HG03378 (cell line): ENCODE measurements around the gene ERBB2.

Experiments
- ATAC-seq: cut with Tn5 transposase; IDR thresholded peaks from one replicate; pipeline ENCODE4 v1.9.1; 2021; ENCODE audit warnings: mild to moderate bottlenecking, moderate library complexity; ENCODE audit not compliant: unreplicated experiment

ERBB2 gene

DNA sequence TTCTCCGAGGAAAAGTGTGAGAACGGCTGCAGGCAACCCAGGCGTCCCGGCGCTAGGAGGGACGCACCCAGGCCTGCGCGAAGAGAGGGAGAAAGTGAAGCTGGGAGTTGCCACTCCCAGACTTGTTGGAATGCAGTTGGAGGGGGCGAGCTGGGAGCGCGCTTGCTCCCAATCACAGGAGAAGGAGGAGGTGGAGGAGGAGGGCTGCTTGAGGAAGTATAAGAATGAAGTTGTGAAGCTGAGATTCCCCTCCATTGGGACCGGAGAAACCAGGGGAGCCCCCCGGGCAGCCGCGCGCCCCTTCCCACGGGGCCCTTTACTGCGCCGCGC, at the start of gene ERBB2:
TSS of gene ERBB2 (plus strand) at position 247 of the 330 bp plus-strand sequence. CDS start 175 bp downstream, outside the sequence.
- ATAC-seq: no peak

DNA sequence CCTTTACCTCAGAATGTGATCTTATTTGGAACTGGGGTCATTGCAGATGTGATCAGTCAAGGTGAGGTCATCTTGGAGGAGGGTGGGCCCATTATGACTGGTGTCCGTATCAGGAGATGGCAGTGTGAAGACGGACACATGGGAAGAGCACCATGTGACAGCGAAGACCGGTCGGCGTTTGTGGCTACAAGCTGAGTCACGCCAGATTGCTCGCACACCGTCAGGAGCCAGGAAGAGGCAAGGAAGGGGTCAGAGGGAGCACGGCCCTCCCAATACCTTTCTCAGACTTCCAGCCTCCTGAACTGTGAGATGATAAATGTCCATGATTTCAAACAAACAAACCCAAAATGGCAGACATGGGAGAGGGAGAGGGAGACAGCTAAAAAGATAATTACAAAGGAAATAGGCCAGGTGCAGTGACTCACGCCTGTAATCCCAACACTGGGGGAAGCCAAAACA, 49.7 kb upstream of the ERBB2 start:
- ATAC-seq: no peak

DNA sequence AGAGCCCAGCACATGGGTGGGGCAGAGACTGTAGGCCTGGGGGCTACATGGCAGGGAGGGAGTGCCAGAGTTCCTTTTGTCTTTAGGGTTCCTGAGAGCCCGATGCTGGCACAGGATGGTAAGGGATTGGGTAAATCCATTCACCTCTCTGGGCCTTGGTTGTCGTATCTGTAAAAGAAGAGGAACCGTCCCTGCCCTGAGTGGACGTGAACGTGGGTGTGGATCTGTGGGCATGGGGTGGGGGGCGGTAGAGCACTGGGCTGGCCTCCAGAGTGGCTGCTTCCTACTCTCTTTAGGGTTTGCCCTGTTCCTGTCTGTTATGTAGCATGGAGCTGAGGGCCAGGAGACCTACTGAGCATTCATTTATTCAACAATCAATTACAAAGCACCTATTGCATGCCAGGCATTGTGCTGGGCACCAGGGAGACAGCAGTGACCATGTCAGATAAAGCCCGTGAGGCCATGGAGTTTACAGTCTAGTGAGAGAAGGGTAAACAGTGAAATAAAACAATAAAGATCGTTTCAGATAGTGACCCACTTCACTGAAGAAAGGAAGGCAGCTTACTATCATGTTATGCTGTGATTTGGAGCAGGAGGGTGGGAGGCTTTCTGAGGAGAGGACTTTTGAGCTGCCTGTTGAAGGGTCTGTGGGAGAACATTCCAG, 47.8 kb upstream of the ERBB2 start:
- no peak for ATAC-seq

DNA sequence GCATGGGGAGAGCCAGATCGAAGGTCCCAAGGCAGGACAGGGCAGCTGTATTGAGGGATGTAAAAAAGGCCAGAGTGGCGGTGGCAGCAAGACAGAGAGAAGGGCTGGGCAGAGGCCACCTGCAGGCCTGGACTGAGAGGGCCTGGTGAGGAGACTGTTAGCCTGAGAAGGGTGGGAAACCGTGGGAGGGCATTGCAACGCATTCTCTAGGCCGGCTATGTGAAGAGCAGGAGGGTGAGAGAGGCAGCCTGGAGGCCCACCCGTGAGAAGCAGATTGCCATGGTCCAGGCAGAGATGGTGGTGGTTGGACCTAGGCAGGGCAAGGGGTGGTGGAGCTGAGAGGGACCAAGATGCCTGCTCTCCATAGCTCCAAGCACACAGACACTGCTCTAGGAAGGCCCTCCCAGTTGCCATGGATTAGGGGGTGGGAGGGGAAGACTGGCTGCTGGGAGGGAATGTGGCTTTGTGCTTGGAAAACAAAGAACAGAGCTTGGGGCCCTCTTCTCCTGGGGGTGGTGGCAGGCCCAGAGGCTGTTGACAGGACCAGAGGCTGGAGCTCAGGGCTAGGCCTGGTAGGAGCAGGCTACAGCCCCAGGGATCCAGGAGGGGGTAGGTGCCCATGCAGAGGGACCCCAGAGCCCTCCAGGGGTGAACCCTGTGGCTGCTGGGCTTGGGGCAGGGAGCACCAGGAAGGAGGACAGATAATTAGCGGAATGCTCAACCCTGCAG, 47.1 kb upstream of the ERBB2 start:
- no peak for ATAC-seq

DNA sequence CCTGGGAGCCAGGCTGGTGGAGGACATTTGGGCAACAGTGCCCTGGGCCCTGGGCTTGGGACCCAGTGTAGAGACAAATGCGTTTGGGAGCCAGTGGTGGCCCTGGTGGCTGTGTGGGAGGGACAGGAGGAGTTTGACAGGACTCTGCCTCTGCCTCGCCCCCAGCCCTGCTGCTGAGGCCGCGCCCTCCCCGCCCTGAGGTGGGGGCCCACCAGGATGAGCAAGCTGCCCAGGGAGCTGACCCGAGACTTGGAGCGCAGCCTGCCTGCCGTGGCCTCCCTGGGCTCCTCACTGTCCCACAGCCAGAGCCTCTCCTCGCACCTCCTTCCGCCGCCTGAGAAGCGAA, 46.6 kb upstream of the ERBB2 start:
- no peak for ATAC-seq

- ATAC-seq: no peak
These were observed 46.1 kb upstream of the ERBB2 start for GRCh38 chr17:39653662-39654331.

- no peak for ATAC-seq
These were observed 44.8 kb upstream of the ERBB2 start for GRCh38 chr17:39655105-39655504.

DNA sequence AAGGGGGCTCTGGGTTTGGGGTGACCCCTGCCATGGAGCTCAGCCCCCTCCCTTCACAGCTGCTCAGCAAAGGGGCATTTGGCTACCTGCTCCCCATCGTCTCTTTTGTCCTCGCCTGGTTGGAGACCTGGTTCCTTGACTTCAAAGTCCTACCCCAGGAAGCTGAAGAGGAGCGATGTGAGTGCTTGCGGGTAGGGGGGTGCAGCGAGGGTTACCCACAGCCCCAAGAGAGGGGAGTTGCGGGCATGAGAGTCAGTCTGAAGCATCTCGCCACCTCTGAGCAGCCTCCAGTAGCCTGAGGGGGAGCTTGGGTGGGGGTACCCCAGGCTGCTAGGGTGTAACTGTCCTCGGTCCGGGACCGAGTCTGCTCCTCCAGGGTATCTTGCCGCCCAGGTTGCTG, 41.5 kb upstream of the ERBB2 start:
- ATAC-seq: no peak

GRCh38 chr17:39658760-39659159, 41.1 kb upstream of the ERBB2 start:
- no peak for ATAC-seq

- ATAC-seq: no peak
These were observed 40.4 kb upstream of the ERBB2 start for GRCh38 chr17:39659279-39660010.

DNA sequence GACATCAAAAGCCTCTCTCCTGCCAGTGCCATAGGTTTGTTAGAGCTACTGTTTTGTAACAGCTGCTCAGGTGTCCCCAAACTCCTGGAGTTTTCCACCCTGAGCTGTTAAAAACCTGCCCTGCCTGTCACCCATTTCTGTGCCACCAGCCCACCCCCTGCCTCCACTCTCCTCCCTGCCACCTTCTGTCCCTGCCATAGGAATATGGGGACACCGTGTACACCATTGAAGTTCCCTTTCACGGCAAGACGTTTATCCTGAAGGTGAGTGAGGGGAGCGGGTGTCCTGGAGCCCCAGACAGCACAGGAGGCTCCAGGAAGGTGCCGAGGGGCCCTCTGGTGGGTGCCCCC, 39.9 kb upstream of the ERBB2 start:
- ATAC-seq: no peak

GRCh38 chr17:39660397-39661385, 39.2 kb upstream of the ERBB2 start:
- ATAC-seq: no peak

- no peak for ATAC-seq
These were observed 37.9 kb upstream of the ERBB2 start for GRCh38 chr17:39661744-39662541.

GRCh38 chr17:39662551-39663339, 37.1 kb upstream of the ERBB2 start:
- ATAC-seq: no peak

- no peak for ATAC-seq
These were observed 36.5 kb upstream of the ERBB2 start for GRCh38 chr17:39663340-39663687.

DNA sequence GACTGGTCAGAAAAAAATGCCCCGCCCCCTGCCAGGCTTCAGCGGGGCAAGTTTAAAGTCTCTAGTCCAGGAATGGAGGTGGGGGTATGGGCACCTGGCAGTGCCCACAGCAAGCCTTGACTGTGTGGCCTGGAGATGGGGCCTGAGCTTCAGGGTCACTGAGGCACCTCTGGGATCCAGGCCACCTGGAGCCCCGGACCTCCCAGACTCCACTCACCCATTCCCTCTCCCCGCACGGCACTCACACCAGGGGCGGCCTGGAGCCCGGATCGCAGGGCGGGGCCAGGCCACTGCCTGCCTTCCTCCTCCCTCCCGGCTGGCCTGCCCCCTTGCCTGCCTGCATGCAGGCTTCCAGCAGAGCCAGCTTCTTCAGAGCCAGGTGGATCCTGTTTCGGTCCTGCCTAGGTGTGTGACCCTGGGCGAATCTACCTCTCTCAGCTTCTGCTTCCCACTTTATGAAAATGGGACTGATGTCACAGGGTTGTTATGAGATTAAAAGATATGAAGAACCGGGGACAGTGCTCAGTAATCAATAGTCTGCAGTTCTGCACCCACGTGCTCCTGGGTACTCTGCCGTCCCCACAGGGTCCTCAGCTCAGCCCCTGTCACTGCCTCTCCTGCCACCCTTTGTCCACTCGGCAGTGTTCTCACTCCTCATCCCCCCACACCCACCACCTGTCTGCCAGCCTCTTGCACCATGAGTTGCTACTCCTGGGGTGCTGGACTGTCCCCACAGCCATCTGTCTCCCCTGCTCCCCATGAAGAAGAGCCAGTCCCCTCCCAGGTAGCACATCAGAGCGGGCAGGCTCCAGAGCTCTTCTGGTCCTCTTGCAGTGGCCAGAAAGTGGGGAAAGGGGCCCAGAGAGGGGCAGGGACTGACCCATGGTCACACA, 35.9 kb upstream of the ERBB2 start:
- no peak for ATAC-seq

- no peak for ATAC-seq
These were observed 35.0 kb upstream of the ERBB2 start, which contains the start of gene TCAP for GRCh38 chr17:39664581-39665561. TSS of gene TCAP (plus strand) at chr17:39665349. CDS start at chr17:39665360, 11 bp downstream.
